ENCODE results near the gene NEIL1.
"Not testable (repeated sequence)": the region's sequence is repeated elsewhere in the genome, so short reads cannot be mapped to it uniquely, and the experiment has no call there.

Gene NEIL1, protein sequence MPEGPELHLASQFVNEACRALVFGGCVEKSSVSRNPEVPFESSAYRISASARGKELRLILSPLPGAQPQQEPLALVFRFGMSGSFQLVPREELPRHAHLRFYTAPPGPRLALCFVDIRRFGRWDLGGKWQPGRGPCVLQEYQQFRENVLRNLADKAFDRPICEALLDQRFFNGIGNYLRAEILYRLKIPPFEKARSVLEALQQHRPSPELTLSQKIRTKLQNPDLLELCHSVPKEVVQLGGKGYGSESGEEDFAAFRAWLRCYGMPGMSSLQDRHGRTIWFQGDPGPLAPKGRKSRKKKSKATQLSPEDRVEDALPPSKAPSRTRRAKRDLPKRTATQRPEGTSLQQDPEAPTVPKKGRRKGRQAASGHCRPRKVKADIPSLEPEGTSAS

GRCh38 chr15:75346796-75347221, at the start of gene NEIL1:
TSS of gene NEIL1 (plus strand) at chr15:75347039. CDS start at chr15:75348906, 1,867 bp downstream.
- DNase-seq = no peak

GRCh38 chr15:75298541-75299310, 48.1 kb upstream of the NEIL1 start:
- DNase-seq = not testable (repeated sequence)

GRCh38 chr15:75299311-75299688, 47.5 kb upstream of the NEIL1 start:
- not testable (repeated sequence) for DNase-seq

DNA sequence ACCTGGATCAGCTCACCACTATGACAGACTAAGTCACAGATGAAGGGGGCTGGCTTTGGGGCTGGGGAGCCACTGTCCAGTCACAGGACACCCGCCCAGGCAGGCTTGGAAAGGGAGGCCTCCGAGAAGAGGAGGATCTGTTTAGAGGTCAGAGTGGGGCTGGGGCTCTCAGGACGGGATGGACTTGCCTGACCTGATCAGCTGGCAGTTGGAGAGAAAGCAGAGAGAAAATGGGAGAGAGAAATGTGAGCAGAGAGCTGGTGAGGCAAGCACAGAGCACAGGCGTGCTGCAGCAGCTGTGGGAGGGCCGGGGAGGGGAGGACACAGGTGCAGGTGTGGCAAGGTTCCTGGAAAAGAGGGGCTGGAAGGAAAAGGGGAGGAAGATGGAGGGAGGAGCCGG, 46.8 kb upstream of the NEIL1 start:
- not testable (repeated sequence) for DNase-seq

DNA sequence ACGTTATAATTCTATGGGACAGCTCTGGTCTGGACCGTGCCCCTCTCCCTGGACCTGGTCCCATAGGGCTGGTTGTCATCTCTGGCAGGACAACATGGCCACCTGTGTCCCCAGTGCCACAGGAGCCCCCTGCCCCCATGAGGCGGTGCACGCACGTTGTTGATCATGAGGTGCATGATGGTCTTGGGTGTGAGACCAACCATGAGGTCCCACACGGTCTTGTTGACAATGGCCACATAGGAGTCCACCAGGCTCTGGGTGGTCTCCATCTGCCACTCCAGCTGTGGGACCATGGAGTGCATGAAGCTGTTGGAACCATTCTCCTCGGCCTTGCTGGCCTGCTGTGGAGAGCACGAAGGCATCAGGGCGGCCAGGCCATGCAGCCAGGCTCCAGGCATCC, 44.5 kb upstream of the NEIL1 start:
- no peak for DNase-seq

GRCh38 chr15:75302753-75303152, 44.1 kb upstream of the NEIL1 start:
- DNase-seq = not testable (repeated sequence)

- DNase-seq = no peak
These were observed 40.7 kb upstream of the NEIL1 start for GRCh38 chr15:75306188-75306587.

GRCh38 chr15:75307778-75308390, 39.0 kb upstream of the NEIL1 start:
- DNase-seq = no peak

DNA sequence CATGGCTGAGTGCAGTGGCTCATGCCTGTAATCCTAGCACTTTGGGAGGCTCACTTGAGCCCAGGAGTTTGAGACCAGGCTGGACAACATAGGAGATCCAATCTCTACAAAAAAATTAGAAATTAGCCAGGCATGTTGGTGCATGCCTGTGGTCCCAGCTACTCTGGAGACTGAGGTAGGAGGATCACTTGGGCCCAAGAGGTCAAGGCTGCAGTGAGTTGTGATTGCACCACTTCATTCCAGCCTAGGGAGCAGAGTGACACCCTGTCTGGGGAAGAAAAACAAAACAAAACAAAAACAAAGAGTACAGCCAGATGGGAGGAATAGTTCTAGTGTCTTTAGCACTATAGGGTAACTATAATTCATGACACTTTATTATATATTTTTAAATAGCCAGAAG, 37.1 kb upstream of the NEIL1 start:
- no peak for DNase-seq

GRCh38 chr15:75312548-75312947, 34.3 kb upstream of the NEIL1 start:
- not testable (repeated sequence) for DNase-seq

DNA sequence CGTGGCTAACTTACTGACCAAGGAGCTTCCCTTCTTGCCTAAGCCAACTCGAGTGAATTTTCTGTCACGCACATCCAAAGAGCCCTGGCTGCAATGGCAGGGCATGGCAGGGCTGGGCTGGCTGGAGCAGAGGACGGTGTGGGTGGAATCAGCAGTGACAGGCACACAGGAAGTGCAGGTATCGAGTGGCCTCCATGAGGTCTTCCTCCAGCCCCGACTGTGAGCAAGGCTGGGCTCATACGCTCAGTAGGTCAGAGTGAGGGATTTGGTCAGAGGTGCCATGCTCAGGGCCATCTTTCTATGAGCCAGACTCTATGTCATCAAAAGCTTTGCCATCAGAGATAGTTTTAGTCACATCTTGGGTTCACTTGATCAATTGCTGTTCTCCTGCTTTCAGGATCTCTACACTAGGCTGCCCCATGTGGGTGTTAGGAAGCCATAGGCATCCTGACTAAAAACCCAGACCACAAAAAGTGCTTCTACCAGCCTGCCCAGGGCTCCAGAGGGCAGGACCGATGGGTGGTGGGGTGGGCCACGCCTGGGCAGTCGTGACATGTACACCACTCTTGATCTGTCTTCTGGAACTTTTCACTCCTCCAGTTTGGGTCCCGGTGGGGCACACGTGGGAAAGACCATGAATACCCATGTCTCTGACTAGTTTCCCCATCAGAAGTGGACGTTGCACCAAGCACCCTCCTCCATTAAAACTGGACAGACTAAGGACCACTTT, 33.6 kb upstream of the NEIL1 start:
- DNase-seq = no peak

GRCh38 chr15:75314552-75315290, 32.1 kb upstream of the NEIL1 start:
- no peak for DNase-seq

DNA sequence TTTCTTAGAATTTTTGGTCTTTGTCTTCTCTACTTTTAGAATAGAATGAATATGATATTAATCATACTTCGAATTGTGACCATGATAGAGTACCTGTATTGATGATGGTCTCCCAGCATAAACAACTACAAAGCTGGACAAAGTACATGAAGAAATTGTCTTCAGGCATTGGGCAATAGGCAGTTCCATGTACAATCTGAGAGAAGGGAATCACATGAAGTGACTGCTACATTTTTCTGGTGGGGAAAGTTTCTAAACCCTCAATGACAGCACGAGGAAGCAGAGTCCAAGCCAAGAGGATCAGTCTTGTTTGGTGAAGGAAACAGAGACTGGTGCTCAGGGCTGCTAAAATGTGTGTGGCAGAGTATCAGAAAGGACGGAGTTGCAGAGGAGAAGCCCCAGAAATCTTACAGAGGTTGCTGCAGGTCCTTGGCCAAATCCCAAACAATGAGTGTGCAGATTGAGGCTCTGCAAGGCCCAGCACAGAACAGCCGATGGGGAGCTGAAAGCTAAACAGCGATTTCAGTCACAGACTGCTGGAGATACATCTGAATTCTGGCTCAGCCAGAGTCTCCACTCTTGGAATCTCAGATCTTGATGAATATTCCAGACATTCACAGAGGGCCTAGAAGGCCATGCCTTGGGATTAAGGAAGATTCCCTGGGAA, 27.5 kb upstream of the NEIL1 start:
- DNase-seq = not testable (repeated sequence)

- DNase-seq = no peak
These were observed 25.1 kb upstream of the NEIL1 start for GRCh38 chr15:75321711-75322110.

DNA sequence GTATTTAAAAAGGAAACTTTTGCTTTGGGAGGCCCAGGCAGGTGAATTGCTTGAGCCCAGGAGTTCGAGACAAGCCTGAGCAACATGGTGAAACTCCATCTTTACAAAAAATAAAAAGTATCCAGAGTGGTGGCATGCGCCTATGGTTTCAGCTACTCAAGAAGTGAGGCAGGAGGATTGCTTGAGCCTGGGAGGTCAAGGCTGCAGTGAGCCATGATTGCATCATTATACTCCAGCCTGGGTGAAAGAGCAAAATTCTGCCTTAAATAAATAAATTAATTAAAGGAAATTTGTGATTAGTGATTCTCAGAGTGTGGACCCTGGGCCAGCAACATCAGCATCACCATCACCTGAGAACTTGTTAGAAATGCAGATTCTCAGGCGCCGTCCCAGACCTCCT, 20.9 kb upstream of the NEIL1 start:
- DNase-seq = no peak

DNA sequence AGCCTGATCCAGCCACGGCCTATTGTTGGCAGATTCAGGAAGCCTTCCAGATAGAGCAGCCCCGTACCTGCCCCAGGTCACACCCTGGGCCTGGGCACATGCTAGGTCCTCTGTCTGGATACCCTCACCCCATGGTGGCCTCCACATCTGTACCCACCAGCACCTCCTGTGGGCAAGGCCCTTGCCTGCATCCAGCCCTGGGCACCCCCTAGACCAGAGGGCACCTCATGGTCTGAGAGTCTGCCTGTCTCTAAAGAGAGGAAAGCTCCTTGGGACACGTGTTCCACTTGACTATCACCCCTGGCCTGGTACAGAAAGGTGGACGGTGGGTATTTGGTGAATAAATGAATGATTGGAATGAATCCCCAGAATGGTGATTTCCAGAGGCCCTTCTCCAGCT, 19.8 kb upstream of the NEIL1 start:
- no peak for DNase-seq

GRCh38 chr15:75327491-75327890, 19.3 kb upstream of the NEIL1 start:
- no peak for DNase-seq

- DNase-seq = no peak
These were observed 18.1 kb upstream of the NEIL1 start for GRCh38 chr15:75328493-75329314.

- no peak for DNase-seq
These were observed 17.3 kb upstream of the NEIL1 start for GRCh38 chr15:75329571-75329970.

- not testable (repeated sequence) for DNase-seq
These were observed 14.7 kb upstream of the NEIL1 start for GRCh38 chr15:75332093-75332492.

Measured in cerebellar nuclear complex (tissue), 1 donor.